ENCODE data around the gene PSORS1C2.

The PSORS1C2 gene

DNA sequence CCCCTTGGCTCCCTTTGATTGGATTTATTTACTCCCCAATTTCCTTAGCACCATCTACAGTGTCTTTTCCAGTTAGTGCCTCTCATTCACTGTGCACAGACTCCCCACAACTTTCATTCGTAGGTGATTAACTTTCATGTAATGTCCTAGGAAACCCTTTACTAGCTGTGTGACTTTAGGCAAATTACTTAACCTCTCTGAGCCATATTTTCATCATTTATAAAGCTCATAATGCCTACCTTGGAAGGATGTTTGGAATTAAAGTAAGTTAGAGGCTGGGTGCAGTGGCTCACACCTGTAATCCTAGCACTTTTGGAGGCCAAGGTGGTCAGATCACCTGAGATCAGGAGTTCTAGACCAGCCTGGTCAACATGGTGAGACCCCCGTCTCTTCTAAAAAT is 46.6 kb downstream of the PSORS1C2 start:
- H3K4me3 ChIP-seq (replicated peaks; ENCODE audit: insufficient read depth, low read length), result no peak overlapping the region
- H3K27ac ChIP-seq (replicated peaks), result no peak overlapping the region
- H3K27me3 ChIP-seq (ENCODE audit: insufficient read depth, poor library complexity, severe bottlenecking), result no peaks in the 10 kb centered on the region
- no peak for DNase-seq (ENCODE audit: low read depth in 1 of 2, low spot score in 1 of 2)
- TF ChIP-seq, protein P1, sequence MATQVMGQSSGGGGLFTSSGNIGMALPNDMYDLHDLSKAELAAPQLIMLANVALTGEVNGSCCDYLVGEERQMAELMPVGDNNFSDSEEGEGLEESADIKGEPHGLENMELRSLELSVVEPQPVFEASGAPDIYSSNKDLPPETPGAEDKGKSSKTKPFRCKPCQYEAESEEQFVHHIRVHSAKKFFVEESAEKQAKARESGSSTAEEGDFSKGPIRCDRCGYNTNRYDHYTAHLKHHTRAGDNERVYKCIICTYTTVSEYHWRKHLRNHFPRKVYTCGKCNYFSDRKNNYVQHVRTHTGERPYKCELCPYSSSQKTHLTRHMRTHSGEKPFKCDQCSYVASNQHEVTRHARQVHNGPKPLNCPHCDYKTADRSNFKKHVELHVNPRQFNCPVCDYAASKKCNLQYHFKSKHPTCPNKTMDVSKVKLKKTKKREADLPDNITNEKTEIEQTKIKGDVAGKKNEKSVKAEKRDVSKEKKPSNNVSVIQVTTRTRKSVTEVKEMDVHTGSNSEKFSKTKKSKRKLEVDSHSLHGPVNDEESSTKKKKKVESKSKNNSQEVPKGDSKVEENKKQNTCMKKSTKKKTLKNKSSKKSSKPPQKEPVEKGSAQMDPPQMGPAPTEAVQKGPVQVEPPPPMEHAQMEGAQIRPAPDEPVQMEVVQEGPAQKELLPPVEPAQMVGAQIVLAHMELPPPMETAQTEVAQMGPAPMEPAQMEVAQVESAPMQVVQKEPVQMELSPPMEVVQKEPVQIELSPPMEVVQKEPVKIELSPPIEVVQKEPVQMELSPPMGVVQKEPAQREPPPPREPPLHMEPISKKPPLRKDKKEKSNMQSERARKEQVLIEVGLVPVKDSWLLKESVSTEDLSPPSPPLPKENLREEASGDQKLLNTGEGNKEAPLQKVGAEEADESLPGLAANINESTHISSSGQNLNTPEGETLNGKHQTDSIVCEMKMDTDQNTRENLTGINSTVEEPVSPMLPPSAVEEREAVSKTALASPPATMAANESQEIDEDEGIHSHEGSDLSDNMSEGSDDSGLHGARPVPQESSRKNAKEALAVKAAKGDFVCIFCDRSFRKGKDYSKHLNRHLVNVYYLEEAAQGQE (IDR thresholded peaks at IDR 0.05; ENCODE audit: insufficient replicate concordance, low read depth), result no peak
- TF ChIP-seq GABPA (IDR thresholded peaks at IDR 0.05; ENCODE audit: low read depth) (no peak), POLR2AphosphoS5 (IDR thresholded peaks at IDR 0.05; ENCODE audit: low read depth) (no peak), SPI1 (IDR thresholded peaks at IDR 0.05; ENCODE audit: borderline replicate concordance, low read depth) (no peak)
- TF ChIP-seq, protein P2, sequence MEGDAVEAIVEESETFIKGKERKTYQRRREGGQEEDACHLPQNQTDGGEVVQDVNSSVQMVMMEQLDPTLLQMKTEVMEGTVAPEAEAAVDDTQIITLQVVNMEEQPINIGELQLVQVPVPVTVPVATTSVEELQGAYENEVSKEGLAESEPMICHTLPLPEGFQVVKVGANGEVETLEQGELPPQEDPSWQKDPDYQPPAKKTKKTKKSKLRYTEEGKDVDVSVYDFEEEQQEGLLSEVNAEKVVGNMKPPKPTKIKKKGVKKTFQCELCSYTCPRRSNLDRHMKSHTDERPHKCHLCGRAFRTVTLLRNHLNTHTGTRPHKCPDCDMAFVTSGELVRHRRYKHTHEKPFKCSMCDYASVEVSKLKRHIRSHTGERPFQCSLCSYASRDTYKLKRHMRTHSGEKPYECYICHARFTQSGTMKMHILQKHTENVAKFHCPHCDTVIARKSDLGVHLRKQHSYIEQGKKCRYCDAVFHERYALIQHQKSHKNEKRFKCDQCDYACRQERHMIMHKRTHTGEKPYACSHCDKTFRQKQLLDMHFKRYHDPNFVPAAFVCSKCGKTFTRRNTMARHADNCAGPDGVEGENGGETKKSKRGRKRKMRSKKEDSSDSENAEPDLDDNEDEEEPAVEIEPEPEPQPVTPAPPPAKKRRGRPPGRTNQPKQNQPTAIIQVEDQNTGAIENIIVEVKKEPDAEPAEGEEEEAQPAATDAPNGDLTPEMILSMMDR (IDR thresholded peaks at IDR 0.05; ENCODE audit: insufficient read depth, low read length), result no peak

DNA sequence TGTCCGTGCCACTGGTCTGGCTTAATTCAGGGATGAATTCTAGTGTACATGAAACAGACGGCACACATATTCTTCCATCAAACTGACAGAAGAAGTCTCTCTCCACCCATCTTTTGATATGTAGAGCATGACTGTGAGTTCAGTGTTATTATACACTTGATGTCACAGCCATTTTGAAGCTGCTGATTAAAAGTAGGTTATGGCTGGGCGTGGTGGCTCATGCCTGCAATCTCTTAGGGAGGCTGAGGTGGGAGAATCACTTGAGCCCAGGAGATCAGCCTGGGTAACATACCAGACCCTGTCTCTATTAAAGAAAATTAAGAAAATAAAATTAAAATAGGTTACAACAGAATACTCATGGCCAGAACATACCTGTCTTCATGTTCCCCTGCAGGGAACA is 47.2 kb downstream of the PSORS1C2 start:
- H3K27me3 ChIP-seq (ENCODE audit: insufficient read depth, poor library complexity, severe bottlenecking), result no peaks in the 10 kb centered on the region
- TF ChIP-seq, protein P1 (IDR thresholded peaks at IDR 0.05; ENCODE audit: insufficient replicate concordance, low read depth), result no peak
- no peak for DNase-seq (ENCODE audit: low read depth in 1 of 2, low spot score in 1 of 2)

DNA sequence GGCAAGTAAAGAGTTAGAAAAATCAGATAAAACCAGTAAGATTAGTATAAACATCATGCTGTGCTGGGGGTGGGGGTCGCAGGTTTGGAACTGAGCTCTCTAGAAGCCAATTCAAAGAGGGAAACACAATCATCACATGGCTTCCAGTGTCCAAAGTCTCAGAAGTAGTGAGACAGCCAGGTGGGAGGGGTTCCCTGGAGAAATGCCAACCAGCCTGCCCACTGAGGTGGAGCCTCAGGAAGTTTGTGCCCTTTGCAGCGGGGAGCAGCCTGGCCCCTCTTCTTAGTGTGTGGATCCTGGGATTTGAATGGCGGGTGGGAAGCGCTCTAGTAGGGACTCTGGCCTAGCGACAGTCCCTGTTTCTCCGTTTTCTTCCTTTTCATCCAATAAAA is 47.9 kb downstream of the PSORS1C2 start:
- no peak for TF ChIP-seq GABPA (IDR thresholded peaks at IDR 0.05; ENCODE audit: low read depth)

More for the DNA sequence above, 47.2 kb downstream of the PSORS1C2 start:
- H3K27ac ChIP-seq (replicated peaks), result no peak overlapping the region
- no peak overlapping the region for H3K4me3 ChIP-seq (replicated peaks; ENCODE audit: insufficient read depth, low read length)

DNA sequence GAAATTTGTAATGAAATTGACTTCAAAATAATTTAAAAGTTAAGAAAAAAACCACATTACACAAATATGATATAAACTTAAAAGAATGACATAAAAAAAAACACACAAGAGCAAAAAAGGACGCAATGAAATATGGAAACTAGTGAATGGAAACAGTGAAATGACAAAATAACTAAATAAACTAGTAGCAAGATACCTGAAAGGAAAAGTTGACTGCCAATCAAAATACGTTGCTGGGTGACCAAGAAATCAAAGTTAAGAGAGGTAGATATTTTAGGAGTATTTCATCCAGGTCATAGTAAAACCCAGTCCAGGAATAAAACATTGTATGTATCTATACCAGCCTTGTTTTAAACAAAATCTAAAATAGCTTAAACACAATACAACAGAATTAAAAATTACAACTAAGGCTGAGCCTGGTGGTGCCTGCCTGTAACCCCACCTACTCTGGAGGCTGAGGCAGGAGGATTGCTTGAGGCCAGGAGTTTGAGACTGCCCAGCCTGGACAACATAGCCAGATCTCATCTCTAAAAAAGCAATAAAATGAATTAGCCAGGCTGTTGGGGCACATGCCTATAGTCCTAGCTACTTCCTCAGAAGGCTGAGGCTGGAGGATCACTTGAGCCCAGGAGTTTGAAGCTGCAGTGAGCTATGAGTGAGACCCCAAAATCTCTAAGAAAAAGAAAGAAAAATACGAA is 48.4 kb downstream of the PSORS1C2 start:
- TF ChIP-seq, protein P2 (IDR thresholded peaks at IDR 0.05; ENCODE audit: insufficient read depth, low read length), result no peak
- TF ChIP-seq, protein P1 (IDR thresholded peaks at IDR 0.05; ENCODE audit: insufficient replicate concordance, low read depth), result no peak
- TF ChIP-seq GABPA (IDR thresholded peaks at IDR 0.05; ENCODE audit: low read depth) (no peak), SPI1 (IDR thresholded peaks at IDR 0.05; ENCODE audit: borderline replicate concordance, low read depth) (no peak)
- Histone ChIP-seq H3K27ac (replicated peaks) (no peak overlapping the region), H3K4me3 (replicated peaks; ENCODE audit: insufficient read depth, low read length) (no peak overlapping the region), H3K27me3 (ENCODE audit: insufficient read depth, poor library complexity, severe bottlenecking) (no peaks in the 10 kb centered on the region)
- no peak for DNase-seq (ENCODE audit: low read depth in 1 of 2, low spot score in 1 of 2)

More for the DNA sequence above, 47.9 kb downstream of the PSORS1C2 start:
- no peak overlapping the region for H3K27ac ChIP-seq (replicated peaks)
- no peak overlapping the region for H3K4me3 ChIP-seq (replicated peaks; ENCODE audit: insufficient read depth, low read length)
- DNase-seq (ENCODE audit: low read depth in 1 of 2, low spot score in 1 of 2), result no peak
- no peaks in the 10 kb centered on the region for H3K27me3 ChIP-seq (ENCODE audit: insufficient read depth, poor library complexity, severe bottlenecking)
